AG08395 (cell line): ENCODE results near the gene SLC13A1.
"Not testable (repeated sequence)": the region's sequence is repeated elsewhere in the genome, so short reads cannot be mapped to it uniquely, and the experiment has no call there.

Experiments used
- DNase-seq: peaks from one replicate; pipeline ENCODE4 v3.0.0; 2012; ENCODE audit warnings: mixed read lengths, low spot score

The SLC13A1 gene

GRCh38 chr7:123199883-123200282 lies at the start of gene SLC13A1:
Gene SLC13A1 (minus strand): TSS chr7:123199969. CDS start chr7:123199946, 23 bp downstream.
- DNase-seq, result no peak

DNA sequence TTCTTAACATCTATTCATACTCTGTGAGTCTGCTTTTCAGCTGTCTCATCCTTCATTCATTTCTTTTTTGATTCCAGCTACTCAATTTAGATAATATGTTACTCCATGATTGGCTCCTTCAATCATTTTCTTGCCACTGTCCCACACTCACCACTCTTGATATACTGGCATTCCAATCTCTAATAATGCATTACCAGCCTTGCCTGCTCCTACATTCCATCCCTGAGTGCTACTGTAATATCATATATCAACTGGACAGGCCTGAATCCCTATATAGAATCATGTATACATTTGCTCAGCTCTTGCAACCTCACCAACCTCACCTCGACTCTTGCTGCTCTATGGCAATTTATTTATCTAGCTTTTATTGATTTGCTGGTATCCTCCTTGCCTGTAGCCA lies 45.0 kb upstream of the SLC13A1 start:
- DNase-seq, result no peak

GRCh38 chr7:123242467-123243092 lies 42.8 kb upstream of the SLC13A1 start:
- no peak for DNase-seq

GRCh38 chr7:123241809-123242208 lies 42.0 kb upstream of the SLC13A1 start:
- no peak for DNase-seq

DNA sequence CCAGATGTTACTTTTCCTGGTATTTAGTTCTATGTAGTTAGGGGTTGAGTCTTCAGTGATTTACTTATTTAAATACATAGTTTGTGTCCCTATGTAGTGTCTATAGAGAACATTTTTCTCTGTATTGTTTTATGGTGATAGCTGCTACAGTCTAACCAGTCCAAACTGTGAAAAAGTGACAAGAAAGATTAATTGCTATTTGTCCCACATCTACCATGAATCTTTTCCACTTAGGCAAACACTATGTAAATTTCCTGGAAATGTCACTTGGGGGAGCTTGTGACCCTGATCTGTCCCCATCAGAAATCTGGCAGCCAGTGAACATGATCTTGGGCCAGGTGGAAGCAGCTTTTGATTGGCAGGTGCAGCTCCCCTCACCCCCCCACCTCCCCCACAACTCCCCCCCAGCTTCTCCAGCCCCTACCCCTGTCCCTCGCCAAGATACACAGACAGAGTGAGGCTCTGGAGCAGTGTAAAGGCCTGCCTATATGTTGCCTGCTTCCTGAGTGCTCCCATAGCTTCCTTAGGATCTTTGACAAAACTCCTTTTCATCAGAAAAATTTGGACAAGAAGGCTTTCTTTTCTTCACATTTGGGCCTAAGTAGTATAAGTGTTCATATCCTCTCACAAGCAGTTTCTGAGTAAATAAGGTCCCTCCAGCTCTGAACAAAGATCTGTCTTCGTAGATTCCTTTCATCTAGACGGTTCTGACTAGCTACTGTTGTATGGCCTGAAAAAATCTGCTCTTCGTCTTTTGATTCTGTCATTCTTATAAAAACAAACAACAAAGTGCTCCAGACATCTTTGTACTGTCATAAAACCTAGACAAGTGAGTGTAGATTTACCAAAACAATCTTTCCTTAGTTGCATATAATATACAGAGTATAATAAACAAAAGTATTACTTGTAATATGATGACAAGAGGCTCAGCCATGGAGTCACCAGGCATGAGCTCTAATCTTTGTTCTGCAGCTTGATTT lies 31.5 kb upstream of the SLC13A1 start:
- no peak for DNase-seq

DNA sequence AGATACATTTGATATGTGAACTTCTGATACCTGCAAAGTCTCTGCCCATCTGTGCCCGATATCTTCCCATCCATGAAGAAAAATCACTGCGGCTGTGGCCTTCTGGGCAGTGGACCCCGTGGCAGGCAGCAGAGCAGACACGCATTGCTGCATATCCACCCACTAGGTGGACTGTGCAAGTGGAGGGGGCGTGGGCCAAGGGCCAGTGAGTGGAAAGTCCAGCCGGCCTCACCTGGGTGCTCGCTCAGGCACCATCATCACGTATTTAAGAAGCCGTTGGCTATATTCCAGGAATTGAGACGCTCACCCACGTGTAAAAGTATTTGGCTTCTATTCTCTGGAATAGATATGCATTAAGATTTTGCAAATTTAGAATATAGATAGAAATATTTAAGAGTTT lies 30.8 kb upstream of the SLC13A1 start:
- no peak for DNase-seq

- DNase-seq, result no peak
Observed at GRCh38 chr7:123230147-123230546, 30.4 kb upstream of the SLC13A1 start.

- no peak for DNase-seq
Observed at GRCh38 chr7:123229426-123229825, 29.7 kb upstream of the SLC13A1 start.

DNA sequence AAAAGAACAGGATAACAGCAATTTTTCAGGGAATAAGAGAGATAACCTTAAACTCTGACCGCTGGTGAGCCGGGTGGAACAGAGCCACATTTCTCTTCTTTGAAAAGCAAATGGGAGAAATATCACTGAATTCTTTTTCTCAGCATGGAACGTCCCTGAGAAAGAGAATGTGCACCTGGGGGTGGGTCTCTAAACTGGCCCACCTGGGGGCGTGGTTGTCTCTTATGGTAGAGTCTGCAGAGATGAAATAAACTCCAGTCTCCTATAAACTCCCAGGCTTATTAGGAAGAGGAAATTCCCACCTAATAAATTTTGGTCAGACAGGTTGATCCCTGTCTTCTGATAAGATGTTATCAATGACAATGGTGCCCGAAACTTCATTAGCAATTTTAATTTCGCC lies 27.9 kb upstream of the SLC13A1 start:
- DNase-seq, result not testable (repeated sequence)

DNA sequence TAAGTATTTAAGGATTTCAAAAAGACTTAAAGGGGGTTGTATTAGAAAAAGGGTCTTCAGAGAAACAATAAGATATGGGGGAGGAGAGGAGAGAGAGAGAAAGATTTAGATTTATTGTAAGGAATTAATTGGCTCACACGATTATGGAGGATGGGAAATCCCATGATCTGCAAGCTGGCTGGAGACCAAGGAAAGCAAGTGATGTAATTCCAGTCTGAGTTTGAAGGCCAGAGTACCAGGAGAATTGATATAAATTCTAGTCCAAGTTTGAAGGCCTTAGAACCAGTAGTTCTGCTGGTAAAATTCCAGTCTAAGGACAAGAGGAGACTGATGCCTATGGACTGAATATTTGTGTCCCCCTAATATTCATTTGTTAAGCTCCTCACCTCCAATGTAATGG lies 20.6 kb upstream of the SLC13A1 start:
- no peak for DNase-seq

- no peak for DNase-seq
Observed at GRCh38 chr7:123218866-123219265, 19.1 kb upstream of the SLC13A1 start.

- DNase-seq, result no peak
Observed at GRCh38 chr7:123216825-123217224, 17.1 kb upstream of the SLC13A1 start.

DNA sequence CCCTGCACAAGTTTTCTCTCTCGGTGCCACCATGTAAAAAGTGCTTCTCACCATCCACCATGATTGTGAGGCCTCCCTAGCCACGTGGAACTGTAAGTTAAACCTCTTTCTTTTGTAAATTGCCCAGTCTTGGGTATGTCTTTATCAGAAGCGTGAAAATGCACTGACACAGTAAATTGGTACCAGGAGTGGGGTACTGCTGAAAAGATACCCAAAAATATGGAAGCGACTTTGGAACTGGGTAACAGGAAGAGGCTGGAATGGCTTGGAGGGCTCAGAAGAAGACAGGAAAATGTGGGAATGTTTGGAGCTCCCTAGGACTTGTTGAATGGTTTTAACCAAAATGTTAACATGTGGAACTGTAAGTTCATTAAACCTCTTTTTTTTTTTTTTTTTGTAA lies 15.6 kb upstream of the SLC13A1 start:
- DNase-seq, result no peak

GRCh38 chr7:123211545-123211944 lies 11.8 kb upstream of the SLC13A1 start:
- no peak for DNase-seq

- DNase-seq, result no peak
Observed at GRCh38 chr7:123210986-123211385, 11.2 kb upstream of the SLC13A1 start.

DNA sequence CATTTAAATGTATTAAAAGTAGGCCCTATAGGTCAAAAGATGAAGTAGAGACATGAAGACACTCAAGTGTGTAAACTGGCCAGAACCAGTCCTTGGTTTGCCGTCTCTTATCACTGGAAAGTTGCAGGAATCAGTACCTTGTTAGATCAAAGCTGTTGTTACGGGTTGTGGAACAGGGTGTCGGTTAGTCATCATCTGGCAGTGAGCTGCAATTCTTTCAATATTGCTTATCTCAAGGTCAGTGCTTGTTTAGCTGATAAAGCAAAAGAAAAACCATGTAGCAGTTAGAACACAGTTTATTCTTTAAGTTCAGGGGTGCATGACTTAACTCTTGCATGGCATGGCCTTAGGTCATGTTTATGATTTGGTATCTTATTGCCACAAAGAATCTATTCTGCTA lies 10.0 kb upstream of the SLC13A1 start:
- DNase-seq, result no peak

GRCh38 chr7:123208793-123209192 lies 9.0 kb upstream of the SLC13A1 start:
- DNase-seq, result no peak

GRCh38 chr7:123204206-123204835 lies 4.6 kb upstream of the SLC13A1 start:
- no peak for DNase-seq

DNA sequence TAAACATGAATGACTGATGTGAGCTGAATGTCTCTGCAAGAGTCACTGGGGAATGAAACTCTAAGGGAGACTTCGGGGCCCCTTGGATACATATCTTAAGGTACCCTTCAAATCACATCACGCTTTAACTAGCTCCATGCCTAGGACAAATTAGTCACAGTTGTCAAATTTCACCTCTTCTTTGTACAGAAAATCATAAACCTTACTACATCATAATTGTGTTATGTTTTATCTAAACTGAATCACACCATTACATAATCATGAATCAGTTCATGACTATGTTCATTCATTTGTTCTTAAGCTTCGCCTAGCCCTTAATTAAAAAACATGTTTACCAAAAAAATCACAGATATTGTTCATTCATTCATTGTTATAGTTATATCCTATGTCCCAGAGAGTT lies 2.1 kb upstream of the SLC13A1 start:
- no peak for DNase-seq

DNA sequence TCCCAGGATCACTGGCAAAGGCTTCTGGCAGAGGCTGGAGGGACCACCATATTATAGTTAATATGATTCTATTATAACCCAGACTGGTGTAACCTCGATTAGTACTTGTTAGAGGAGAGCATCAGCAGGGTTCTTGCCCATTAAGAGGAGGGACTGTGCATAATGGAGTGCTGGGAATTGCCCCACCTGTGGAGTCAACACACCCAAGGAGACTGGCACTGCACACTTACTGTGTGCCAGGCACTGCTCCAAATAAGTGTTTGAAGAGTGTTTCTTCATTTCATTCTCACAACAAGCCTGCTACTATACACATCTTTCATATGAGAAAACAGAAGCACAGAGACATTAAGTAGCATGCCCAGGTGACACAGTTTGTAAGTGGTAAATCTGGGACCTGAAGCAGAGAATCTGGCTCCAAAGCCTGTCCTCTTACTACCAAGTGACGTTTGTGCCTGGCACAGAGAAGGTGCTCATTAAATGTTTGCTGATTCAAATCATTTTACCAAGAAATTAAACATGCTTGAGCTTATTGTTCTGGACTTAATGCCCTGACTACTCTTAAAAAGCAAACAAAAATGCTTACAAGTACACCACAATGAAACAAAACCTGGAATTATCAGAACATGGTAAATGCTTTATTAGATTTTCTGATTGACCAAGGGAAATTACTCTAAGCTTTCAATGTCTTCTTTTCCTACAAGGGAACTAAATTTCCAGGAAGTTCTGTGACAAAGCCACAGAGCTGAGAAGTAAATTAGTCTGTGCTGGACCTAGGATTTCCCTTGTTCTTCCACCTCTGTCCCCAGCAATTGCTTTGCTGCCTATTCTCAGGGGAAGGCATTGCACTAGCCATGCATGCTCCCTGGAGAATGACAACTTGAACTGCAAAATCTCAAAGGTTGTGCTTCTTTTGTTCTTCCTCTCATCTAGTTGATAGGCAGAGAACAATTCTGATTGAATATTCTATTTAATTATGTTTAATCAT lies 809 bp downstream of the SLC13A1 start:
- no peak for DNase-seq

DNA sequence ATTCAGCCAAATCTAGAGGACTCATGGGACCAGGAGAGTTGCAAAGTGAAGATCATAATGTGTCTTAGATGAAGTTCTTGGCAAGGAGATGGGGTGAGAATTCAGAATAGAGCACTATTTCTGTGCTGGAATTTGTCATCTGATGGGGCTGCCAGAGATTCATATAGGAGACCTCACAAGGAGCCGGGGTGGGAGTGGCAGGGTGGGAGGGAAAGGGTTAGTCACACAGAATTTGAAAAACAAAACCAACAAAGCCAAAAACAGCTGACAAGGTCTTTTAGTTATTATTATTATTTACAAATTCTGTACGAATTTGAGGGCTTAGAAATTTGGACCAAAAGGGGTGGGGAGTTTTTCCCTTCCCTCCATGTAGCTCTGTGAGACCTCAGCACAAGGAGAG lies 1.7 kb downstream of the SLC13A1 start:
- DNase-seq, result no peak

DNA sequence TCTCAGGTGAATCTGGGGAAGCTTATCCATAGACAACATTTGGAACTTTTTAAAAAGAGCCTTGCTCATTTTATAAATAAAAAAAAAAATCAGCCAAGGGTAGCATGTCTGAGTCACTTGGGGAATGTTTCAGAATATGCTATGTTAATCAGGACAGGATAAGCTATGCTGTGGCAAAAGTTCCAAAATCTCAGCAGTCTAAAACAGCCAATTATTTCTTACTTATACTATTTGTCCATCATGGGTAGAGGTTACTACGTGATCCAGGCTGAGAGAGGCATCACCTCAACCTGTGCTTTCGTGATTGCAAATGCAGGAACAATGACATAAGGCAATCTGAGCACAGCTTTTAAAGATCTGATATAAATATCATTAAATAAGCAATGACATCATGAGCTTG lies 6.5 kb downstream of the SLC13A1 start:
- DNase-seq, result no peak
